SK-N-MC (cell line): ENCODE measurements around the gene DSCAML1.

ENCODE experiments used
- DNase-seq: peaks from one replicate; pipeline ENCODE4 v3.0.0-alpha.2; 2011; ENCODE audit warnings: low read depth, low spot score
- H3K27ac ChIP-seq: fragments of 200-600 bp; sonication (generic); 2 replicates; pipeline ENCODE4 v1.5.1; 2016; ENCODE audit warnings: mixed run types
- H3K36me3 ChIP-seq: fragments of 200-600 bp; sonication (generic); 2 replicates; pipeline ENCODE4 v1.6.1; 2017; ENCODE audit warnings: antibody characterized with exemption, low read length, mixed read lengths; ENCODE audit not compliant: insufficient read depth
- H3K4me3 ChIP-seq: fragments of 200-600 bp; sonication (generic); 2 replicates; pipeline ENCODE4 v1.5.1; 2016
- H3K9ac ChIP-seq: fragments of 200-600 bp; sonication (generic); 2 replicates; pipeline ENCODE4 v1.8.0; 2017; ENCODE audit warnings: mixed run types, mixed read lengths; ENCODE audit not compliant: insufficient read length
- H3K9me3 ChIP-seq: fragments of 200-600 bp; sonication (generic); 2 replicates; pipeline ENCODE4 v1.6.1; 2017; ENCODE audit warnings: low read depth, mild to moderate bottlenecking, antibody characterized with exemption, low read length, moderate library complexity, mixed read lengths
- EZH2 ChIP-seq: fragments of 200-600 bp; sonication (generic); IDR thresholded peaks from one replicate; pipeline ENCODE4 v1.6.1; 2017; ENCODE audit warnings: antibody characterized with exemption
- FOXP2 ChIP-seq: optimal IDR thresholded peaks from 2 replicates; pipeline ENCODE3; 2011; ENCODE audit warnings: mild to moderate bottlenecking, moderate library complexity; ENCODE audit not compliant: insufficient read depth; ENCODE audit errors: extremely low read length, control extremely low read depth
- POLR2AphosphoS5 ChIP-seq: IDR thresholded peaks from 2 replicates; pipeline ENCODE4 v1.6.1; 2012; ENCODE audit warnings: mild to moderate bottlenecking, low read depth, low read length, borderline replicate concordance

DSCAML1 gene

GRCh38 chr11:117473481-117474091 lies 323.4 kb downstream of the DSCAML1 start:
- Histone ChIP-seq H3K4me3 (no peak overlapping the region), H3K9me3 (no peaks in the 10 kb centered on the region), H3K9ac (no peak overlapping the region), H3K36me3 (no peaks in the 10 kb centered on the region), H3K27ac (no peak overlapping the region)
- DNase-seq: no peak
- TF ChIP-seq FOXP2 (no peak), EZH2 (no peak), POLR2AphosphoS5 (no peak)

- no peak overlapping the region for H3K27ac ChIP-seq
- no peak for TF ChIP-seq EZH2
- TF ChIP-seq FOXP2: no peak
- TF ChIP-seq POLR2AphosphoS5: no peak
- H3K4me3 ChIP-seq: no peak overlapping the region
- no peaks in the 10 kb centered on the region for H3K36me3 ChIP-seq
- H3K9ac ChIP-seq: no peak overlapping the region
- no peak for DNase-seq
- H3K9me3 ChIP-seq: no peaks in the 10 kb centered on the region
These were observed 325.2 kb downstream of the DSCAML1 start for GRCh38 chr11:117471776-117472175.

- DNase-seq: no peak
- H3K9me3 ChIP-seq: no peaks in the 10 kb centered on the region
- H3K4me3 ChIP-seq: no peak overlapping the region
- no peak for TF ChIP-seq POLR2AphosphoS5
- no peak for TF ChIP-seq EZH2
- no peak for TF ChIP-seq FOXP2
- H3K27ac ChIP-seq: no peak overlapping the region
- H3K36me3 ChIP-seq: no peaks in the 10 kb centered on the region
- H3K9ac ChIP-seq: no peak overlapping the region
These were observed 326.4 kb downstream of the DSCAML1 start for GRCh38 chr11:117470576-117470975.

GRCh38 chr11:117468888-117469287 lies 328.1 kb downstream of the DSCAML1 start:
- Histone ChIP-seq H3K27ac (no peak overlapping the region), H3K9ac (no peak overlapping the region), H3K9me3 (no peaks in the 10 kb centered on the region), H3K4me3 (no peak overlapping the region), H3K36me3 (no peaks in the 10 kb centered on the region)
- TF ChIP-seq FOXP2 (no peak), POLR2AphosphoS5 (no peak), EZH2 (no peak)
- DNase-seq: no peak

- Histone ChIP-seq H3K36me3 (no peaks in the 10 kb centered on the region), H3K27ac (no peak overlapping the region), H3K9me3 (no peaks in the 10 kb centered on the region), H3K9ac (no peak overlapping the region), H3K4me3 (no peak overlapping the region)
- DNase-seq: no peak
- TF ChIP-seq EZH2 (no peak), POLR2AphosphoS5 (no peak), FOXP2 (no peak)
These were observed 329.2 kb downstream of the DSCAML1 start for GRCh38 chr11:117467770-117468169.

- Histone ChIP-seq H3K27ac (no peak overlapping the region), H3K36me3 (no peaks in the 10 kb centered on the region), H3K9ac (no peak overlapping the region), H3K9me3 (no peaks in the 10 kb centered on the region), H3K4me3 (no peak overlapping the region)
- TF ChIP-seq FOXP2: no peak
- no peak for TF ChIP-seq POLR2AphosphoS5
- no peak for TF ChIP-seq EZH2
- no peak for DNase-seq
These were observed 330.1 kb downstream of the DSCAML1 start for GRCh38 chr11:117466966-117467365.

DNA sequence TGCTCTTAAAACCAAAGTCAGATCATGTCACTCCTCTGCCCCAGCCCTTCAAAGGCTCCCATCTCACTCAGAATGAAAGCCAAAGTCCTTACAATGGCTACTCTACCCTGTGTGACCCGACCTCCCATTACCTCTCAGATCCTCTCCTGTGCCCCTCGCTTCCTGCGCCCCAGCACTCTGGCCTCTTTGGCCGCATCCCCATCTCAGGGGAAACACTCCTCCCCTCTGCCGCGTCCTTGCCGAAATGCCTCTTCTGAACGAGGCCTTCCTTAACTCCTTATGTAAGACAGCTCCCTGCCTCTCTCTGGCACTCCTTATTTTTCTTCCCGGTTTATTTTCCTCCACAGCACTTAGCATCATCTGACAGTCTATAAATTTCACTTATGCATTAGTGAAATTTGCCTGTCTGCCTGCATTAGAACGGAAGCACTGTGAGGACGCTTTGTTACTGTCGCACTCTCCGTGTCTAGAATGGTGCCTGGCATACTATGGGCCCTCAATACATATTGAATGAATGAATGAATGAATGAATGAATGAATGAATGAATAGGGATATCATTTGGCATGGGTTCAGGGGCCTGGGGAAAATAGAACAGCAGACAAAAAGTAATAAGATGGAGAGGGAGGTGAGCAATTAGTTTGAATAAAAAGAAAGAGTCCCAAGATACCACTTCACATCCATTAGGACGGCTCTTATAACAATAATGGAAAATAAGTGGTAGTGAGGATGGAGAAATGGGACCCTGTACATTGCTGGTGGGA lies 331.6 kb downstream of the DSCAML1 start:
- H3K9ac ChIP-seq: no peak overlapping the region
- no peak overlapping the region for H3K4me3 ChIP-seq
- no peak for DNase-seq
- no peaks in the 10 kb centered on the region for H3K36me3 ChIP-seq
- no peaks in the 10 kb centered on the region for H3K9me3 ChIP-seq
- H3K27ac ChIP-seq: no peak overlapping the region
- no peak for TF ChIP-seq EZH2
- TF ChIP-seq FOXP2: no peak
- TF ChIP-seq POLR2AphosphoS5: no peak

DNA sequence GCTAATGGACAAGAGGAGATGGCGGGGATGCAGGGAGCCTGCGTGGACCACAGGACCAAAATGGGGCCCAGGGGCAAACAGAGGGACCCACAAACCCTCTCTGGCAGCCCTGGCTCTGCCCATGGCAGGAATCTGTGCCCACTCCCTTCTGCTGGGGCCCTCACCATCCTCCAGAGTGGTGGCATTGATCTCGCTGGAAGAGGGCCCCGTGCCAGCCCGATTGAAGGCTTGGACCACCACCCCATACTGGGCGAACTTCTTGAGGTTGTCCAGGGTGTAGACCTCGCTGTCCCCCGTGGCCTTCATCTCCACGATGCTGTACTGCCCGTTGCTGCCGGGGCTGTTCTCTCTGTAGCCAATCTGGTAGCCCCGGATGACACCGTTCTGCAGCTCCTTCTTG lies 332.2 kb downstream of the DSCAML1 start:
- TF ChIP-seq FOXP2 (no peak), POLR2AphosphoS5 (no peak), EZH2 (no peak)
- no peak overlapping the region for H3K27ac ChIP-seq
- H3K4me3 ChIP-seq: no peak overlapping the region
- no peak overlapping the region for H3K9ac ChIP-seq
- H3K36me3 ChIP-seq: no peaks in the 10 kb centered on the region
- DNase-seq: no peak
- no peaks in the 10 kb centered on the region for H3K9me3 ChIP-seq
